Vagina (tissue), 2 donors: ENCODE measurements around the gene HNRNPA3. TPM values are rescaled to one million over a fixed set of nuclear protein-coding genes. Genes with fewer than 3 reads are reported as not detected.

Experiments
- DNase-seq, 2 donors: peaks; one replicate each; pipeline ENCODE4 v3.0.0-alpha.2; 2017; ENCODE audit errors: extremely low spot score in 2 of 2
- H3K27ac ChIP-seq: fragments of 200-600 bp; sonication (generic); one replicate; pipeline ENCODE4 v1.5.1; 2019
- H3K27me3 ChIP-seq: fragments of 200-600 bp; sonication (generic); one replicate; pipeline ENCODE4 v1.5.1; 2019
- H3K36me3 ChIP-seq, 2 donors: fragments of 200-600 bp; sonication (generic); one replicate each; pipeline ENCODE4 v1.5.1; 2017 to 2019
- H3K4me1 ChIP-seq: fragments of 200-600 bp; sonication (generic); one replicate; pipeline ENCODE4 v1.5.1; 2019
- H3K4me3 ChIP-seq, 2 donors: fragments of 200-600 bp; sonication (generic); 1 replicate in 1 of 2; 2 replicates in 1 of 2; pipeline ENCODE4 v1.5.1; 2016 to 2019
- H3K9me3 ChIP-seq: fragments of 200-600 bp; sonication (generic); one replicate; pipeline ENCODE4 v1.5.1; 2019
- POLR2A ChIP-seq, 2 donors: fragments of 450-650 bp; IDR thresholded peaks; one replicate each; pipeline ENCODE4 v1.6.1; 2017; ENCODE audit warnings: antibody characterized with exemption in 2 of 2, mild to moderate bottlenecking in 2 of 2, moderate library complexity in 2 of 2
- POLR2AphosphoS5 ChIP-seq, 2 donors: sonication (generic); formaldehyde crosslinking; IDR thresholded peaks; one replicate each; pipeline ENCODE4 v1.9.0; 2017; ENCODE audit warnings: antibody characterized with exemption in 2 of 2, mild to moderate bottlenecking in 2 of 2, low read depth in 1 of 2; ENCODE audit not compliant: insufficient read depth in 1 of 2
- intact Hi-C: fragments of 100-400 bp; cut with DNase I; formaldehyde crosslinking; loops from one replicate; pipeline ENCODE4 v1.15.1; 2023
- total RNA-seq: library from RNA; depleted of rRNA; stranded (reverse); fragments of >200 nt; gene quantifications from one replicate; pipeline ENCODE4 v1.2.3, GENCODE V29; 2016
- TF ChIP-seq, protein P1 (sequence below), 3 experiments: fragments of 450-650 bp in 2 of 3; fragments of 200-600 bp in 1 of 3; sonication (generic) in 1 of 3; IDR thresholded peaks; one replicate each; pipeline ENCODE4 v1.5.1; 2017 to 2019; ENCODE audit warnings: antibody characterized with exemption in 3 of 3, mild to moderate bottlenecking in 2 of 3, moderate library complexity in 2 of 3

The HNRNPA3 gene
- total RNA-seq, 1 donor from 2014 or later = 77.8 TPM

DNA sequence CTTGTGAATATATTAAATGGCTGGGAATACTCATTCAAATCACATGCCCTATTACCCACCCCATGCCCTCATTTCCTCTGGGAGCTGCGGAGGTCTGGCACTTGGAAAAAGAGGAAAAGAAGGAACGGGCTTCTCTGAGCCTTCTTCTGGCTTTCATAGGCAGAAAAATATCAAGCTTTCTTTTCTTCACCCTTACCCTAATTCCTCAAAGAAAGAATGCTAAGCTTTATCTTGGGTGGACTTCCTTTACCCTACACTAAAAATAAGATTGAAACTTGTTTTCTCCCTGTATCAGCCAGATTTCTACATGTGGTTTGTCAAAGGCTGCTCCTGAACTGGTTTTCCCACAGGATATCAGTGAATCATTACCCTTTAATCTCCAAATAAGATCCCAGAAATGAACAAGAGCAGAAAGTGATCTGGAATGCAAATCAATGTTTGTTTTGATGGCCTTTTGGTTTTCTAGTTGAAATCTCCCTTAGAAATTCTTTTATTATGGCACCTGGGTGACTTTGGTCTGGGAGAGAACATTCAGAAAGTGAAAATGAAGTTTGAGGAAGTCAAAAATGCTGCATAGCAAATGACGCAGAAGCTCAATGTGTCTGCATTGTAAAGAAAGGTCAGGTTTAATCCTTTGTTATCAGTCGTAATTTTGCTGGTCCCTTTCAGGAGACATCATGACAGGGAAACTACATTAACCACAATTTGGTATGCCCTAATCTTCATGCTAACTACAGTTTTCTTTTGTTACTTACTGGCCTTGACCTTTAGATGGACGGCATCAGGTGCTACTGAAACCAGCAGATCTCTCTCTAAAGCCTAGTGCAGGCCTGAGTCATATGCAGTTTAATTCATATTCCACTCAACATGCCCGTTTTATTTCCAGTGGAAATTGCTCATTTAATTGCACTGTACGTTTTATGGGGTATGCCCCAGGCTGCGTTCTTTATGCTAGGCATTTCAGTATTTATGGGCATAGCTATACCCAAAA, 46.6 kb upstream of the HNRNPA3 start:
- TF ChIP-seq POLR2AphosphoS5 (IDR thresholded peaks at IDR 0.05; ENCODE audit: insufficient read depth in 1 of 2, low read depth in 1 of 2) (no peak), POLR2A (IDR thresholded peaks at IDR 0.05) (no peak)
- TF ChIP-seq, protein P1, sequence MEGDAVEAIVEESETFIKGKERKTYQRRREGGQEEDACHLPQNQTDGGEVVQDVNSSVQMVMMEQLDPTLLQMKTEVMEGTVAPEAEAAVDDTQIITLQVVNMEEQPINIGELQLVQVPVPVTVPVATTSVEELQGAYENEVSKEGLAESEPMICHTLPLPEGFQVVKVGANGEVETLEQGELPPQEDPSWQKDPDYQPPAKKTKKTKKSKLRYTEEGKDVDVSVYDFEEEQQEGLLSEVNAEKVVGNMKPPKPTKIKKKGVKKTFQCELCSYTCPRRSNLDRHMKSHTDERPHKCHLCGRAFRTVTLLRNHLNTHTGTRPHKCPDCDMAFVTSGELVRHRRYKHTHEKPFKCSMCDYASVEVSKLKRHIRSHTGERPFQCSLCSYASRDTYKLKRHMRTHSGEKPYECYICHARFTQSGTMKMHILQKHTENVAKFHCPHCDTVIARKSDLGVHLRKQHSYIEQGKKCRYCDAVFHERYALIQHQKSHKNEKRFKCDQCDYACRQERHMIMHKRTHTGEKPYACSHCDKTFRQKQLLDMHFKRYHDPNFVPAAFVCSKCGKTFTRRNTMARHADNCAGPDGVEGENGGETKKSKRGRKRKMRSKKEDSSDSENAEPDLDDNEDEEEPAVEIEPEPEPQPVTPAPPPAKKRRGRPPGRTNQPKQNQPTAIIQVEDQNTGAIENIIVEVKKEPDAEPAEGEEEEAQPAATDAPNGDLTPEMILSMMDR (IDR thresholded peaks at IDR 0.05) = no peak
- peaks cover 54% of the 10 kb centered on the region for H3K4me1 ChIP-seq
- intact Hi-C loops = loop anchor here (2.0 to 10.0 kb wide), 3 partner anchors 96 to 589 kb away; partner anchors contain the start of gene NFE2L2
- H3K9me3 ChIP-seq = no peaks in the 10 kb centered on the region
- H3K27me3 ChIP-seq = no peaks in the 10 kb centered on the region
- peak overlapping the region; percentile 93 for H3K27ac ChIP-seq
- H3K4me3 ChIP-seq = peak overlapping the region; percentile 24 to 41
- no peak for DNase-seq
- H3K36me3 ChIP-seq = no peaks in the 10 kb centered on the region

- no peaks in the 10 kb centered on the region for H3K9me3 ChIP-seq
- no peak overlapping the region for H3K4me3 ChIP-seq
- DNase-seq = no peak
- intact Hi-C loops = loop anchor here (5.0 to 10.0 kb wide), 2 partner anchors 92 to 585 kb away; partner anchors contain the start of gene NFE2L2
- peaks cover 35% of the 10 kb centered on the region for H3K4me1 ChIP-seq
- H3K27me3 ChIP-seq = no peaks in the 10 kb centered on the region
- H3K27ac ChIP-seq = no peak overlapping the region
- TF ChIP-seq POLR2AphosphoS5 (IDR thresholded peaks at IDR 0.05; ENCODE audit: insufficient read depth in 1 of 2, low read depth in 1 of 2) (peak in 1 of 2 donors; percentile 83), POLR2A (IDR thresholded peaks at IDR 0.05) (no peak)
- TF ChIP-seq, protein P1 (IDR thresholded peaks at IDR 0.05) = no peak
- no peaks in the 10 kb centered on the region for H3K36me3 ChIP-seq
These were observed 42.6 kb upstream of the HNRNPA3 start for GRCh38 chr2:177169810-177170514.

DNA sequence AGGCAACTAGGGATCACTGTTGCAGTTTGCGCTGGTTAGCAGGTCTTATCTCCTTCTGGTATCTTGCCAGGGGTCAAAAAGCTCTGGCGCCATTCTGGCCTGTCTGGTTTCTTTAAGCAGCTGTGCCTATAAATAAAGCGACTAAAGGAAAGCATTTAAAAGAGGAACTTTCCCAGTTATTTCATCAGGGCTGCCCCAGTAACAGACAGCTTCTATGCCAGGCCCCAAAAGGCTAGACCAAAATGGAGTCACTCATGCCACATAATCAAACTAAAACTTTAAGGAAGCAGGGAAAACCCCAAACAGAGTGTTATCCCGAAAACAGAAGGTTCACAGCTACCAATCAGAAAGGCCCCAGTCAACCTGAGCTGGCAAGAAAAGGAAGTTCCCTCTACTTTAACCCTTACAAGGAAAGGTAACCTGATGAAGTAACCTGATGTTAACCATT, 41.2 kb upstream of the HNRNPA3 start:
- TF ChIP-seq, protein P1 (IDR thresholded peaks at IDR 0.05) = no peak
- no peak for TF ChIP-seq POLR2AphosphoS5 (IDR thresholded peaks at IDR 0.05; ENCODE audit: insufficient read depth in 1 of 2, low read depth in 1 of 2)
- TF ChIP-seq POLR2A (IDR thresholded peaks at IDR 0.05) = no peak
- peaks cover 21% of the 10 kb centered on the region for H3K4me1 ChIP-seq
- H3K27me3 ChIP-seq = no peaks in the 10 kb centered on the region
- no peaks in the 10 kb centered on the region for H3K36me3 ChIP-seq
- H3K27ac ChIP-seq = peak overlapping the region; percentile 10
- DNase-seq = no peak
- no peak overlapping the region for H3K4me3 ChIP-seq
- no peaks in the 10 kb centered on the region for H3K9me3 ChIP-seq
- intact Hi-C loops = no loop called here

GRCh38 chr2:177172034-177172880, 40.3 kb upstream of the HNRNPA3 start:
- intact Hi-C loops = no loop called here
- no peaks in the 10 kb centered on the region for H3K9me3 ChIP-seq
- no peak overlapping the region for H3K27ac ChIP-seq
- no peaks in the 10 kb centered on the region for H3K36me3 ChIP-seq
- TF ChIP-seq POLR2AphosphoS5 (IDR thresholded peaks at IDR 0.05; ENCODE audit: insufficient read depth in 1 of 2, low read depth in 1 of 2) (no peak), POLR2A (IDR thresholded peaks at IDR 0.05) (no peak)
- TF ChIP-seq, protein P1 (IDR thresholded peaks at IDR 0.05) = no peak
- no peak overlapping the region for H3K4me3 ChIP-seq
- no peak for DNase-seq
- H3K27me3 ChIP-seq = no peaks in the 10 kb centered on the region
- H3K4me1 ChIP-seq = peaks cover 18% of the 10 kb centered on the region
